Left lobe of liver (tissue), 2 donors: ENCODE results near the gene PTGIS. TPM values are rescaled to one million over a fixed set of nuclear protein-coding genes. Genes with fewer than 3 reads are reported as not detected.

Experiments used
- ATAC-seq: fragments of 200-7000 bp; cut with Tn5 transposase; one replicate; pipeline ENCODE4 v1.9.1; 2020; ENCODE audit warnings: mild to moderate bottlenecking, moderate library complexity
- DNase-seq: peaks from one replicate; pipeline ENCODE4 v3.0.0-alpha.2; 2020; ENCODE audit warnings: low spot score
- total RNA-seq: library from RNA; stranded (reverse); gene quantifications from one replicate; pipeline ENCODE4 v1.2.1, GENCODE V29; 2021
- donor health status: DM: no; HTN: no; CAD: no; lungs with moderate emphysema.
- donor health status: DM: no; HTN: yes; CAD: no.

Gene PTGIS
- total RNA-seq, 1 donor from 2014 or later, result 20.3 TPM

GRCh38 chr20:49532285-49532946, 35.5 kb downstream of the PTGIS start:
- ATAC-seq (no peak), DNase-seq (no peak)

- DNase-seq (no peak), ATAC-seq (no peak)
Measured at GRCh38 chr20:49529470-49529869, 38.5 kb downstream of the PTGIS start.

GRCh38 chr20:49526568-49526967, 41.4 kb downstream of the PTGIS start:
- ATAC-seq, result no peak

GRCh38 chr20:49526056-49526455, 41.9 kb downstream of the PTGIS start:
- ATAC-seq (peak; percentile 63), DNase-seq (no peak)

More at GRCh38 chr20:49526568-49526967, 41.4 kb downstream of the PTGIS start:
- DNase-seq, result no peak

DNA sequence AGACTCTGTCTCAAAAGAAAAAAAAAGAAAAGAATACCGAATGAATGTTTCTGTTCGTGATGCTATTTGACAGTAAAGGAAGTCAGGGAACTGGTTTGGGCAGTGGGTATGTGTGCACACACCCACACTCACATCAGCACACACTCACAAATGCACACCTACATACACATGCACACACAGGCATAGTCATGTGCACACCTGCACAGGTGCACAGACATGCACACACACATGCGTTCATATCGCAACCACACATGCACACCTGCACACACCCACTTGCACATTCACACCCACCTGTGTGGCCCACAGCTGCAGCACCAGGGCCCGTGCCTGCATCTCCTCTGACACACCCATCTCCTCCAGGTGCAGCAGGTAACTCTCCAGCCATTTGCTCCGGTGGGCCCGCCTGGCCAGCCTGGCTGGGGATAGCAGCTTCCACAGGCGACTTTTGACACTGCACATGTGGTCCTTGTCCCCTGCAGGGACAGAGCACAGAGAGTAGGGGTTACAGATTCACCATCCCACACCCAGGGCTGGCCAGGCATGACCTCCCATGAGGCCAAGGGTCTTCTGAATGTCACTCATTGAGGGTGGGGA, 44.1 kb downstream of the PTGIS start:
- ATAC-seq, result no peak
- DNase-seq, result no peak

DNA sequence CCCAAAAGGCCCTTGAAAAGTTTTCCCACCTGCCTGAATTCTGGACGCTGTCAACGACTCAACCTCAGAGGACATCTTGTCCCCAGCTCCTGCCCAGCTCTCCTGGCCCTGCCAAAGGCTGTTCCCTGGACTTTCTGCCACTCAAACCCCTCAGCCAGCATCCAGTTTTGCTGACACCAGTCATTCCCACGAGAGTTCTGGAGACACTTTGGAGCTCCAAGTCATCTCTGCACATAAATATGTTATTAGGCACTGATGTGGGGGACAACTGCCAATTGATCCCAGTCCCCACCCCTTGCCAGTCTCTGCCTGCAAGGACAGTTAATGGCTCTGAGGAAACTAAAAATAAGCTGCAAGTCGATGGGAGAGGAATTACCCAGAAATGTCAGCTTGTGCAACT, 46.6 kb downstream of the PTGIS start:
- ATAC-seq (no peak), DNase-seq (no peak)

- DNase-seq, result no peak
Measured at GRCh38 chr20:49519777-49520359, 48.1 kb downstream of the PTGIS start.

DNA sequence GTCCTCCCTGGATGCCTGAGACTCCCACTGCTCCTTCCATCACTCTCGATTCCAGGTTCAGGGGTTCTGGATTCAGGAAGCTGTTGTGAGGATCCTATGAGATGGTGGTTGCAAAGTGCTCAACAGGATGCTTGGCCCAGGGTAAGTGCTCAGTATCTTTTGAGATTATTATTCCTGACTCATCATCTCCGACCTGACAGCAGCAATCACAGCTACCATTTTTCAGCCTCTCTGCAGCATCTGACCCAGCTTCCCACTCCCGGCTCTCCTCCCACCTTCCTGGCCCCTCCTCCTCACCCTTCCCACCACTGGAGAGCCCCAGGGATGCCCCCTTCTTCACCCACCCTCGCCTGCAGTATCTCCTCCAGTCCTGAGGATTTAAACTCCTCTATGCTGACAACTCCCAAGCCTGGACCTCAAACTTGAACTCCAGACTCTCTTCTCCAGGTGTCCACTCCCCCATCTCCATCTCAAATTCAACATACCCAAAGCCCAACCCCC, 48.7 kb downstream of the PTGIS start:
- DNase-seq (no peak), ATAC-seq (no peak)

More at GRCh38 chr20:49519777-49520359, 48.1 kb downstream of the PTGIS start:
- no peak for ATAC-seq

- DNase-seq (no peak), ATAC-seq (no peak)
Measured at GRCh38 chr20:49518576-49518975, 49.4 kb downstream of the PTGIS start.

DNA sequence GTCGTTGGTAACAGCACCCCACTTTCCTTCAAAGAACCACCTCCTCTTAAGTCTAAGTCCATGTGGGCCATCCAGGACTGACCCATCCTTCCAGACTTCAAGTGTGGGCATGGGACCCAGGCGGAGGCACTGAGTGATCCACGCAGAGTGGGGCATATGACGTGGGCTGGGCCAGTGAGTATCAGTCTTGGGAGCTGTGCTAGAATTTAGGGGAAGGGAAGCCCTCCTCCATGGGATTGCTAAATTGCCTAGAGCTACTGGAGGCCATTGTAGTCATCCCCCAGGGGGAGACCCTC, 50.2 kb downstream of the PTGIS start:
- ATAC-seq, result no peak
- DNase-seq, result no peak

DNA sequence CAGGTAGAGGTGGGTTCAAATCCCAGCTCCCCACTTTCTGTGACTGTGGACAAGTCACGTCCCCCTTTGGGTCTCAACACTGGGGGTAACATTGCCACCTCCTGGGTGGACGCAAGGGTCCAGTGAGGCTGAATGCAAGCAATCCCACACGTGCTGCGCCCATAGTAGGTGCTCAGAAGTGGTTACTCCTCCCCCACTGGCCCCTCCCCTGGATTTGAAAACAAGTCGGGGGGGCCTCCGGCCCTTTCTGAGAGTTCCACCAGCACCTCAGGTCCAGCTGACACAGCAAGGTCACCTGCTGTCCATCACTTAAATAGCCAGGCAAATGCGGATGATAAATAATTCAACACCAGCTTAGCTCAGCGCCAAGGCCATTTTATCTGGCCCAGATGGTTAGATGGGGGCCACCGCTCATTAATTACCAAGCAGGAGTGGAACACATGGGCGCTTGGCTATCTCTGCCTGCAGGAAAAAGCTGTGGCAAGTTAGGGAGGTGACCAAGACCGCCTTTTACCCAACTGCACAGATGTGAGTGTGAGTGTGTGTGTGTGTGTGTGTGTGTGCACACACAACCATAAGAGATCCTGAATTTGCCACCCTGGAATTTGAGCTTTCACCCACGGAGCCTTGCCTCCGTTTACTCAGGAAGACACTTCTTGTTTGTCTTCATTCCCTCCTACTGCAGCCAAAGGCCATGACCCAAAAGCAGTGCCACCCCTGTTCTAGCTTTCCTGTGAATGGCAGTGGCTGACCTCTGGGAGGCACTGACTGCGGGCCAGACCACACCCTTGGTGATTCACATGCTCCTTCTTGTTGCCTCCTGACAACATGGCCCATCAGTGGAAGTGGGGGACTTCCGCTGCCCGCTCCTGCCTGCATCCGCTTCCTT, 50.8 kb downstream of the PTGIS start:
- DNase-seq (no peak), ATAC-seq (no peak)

DNA sequence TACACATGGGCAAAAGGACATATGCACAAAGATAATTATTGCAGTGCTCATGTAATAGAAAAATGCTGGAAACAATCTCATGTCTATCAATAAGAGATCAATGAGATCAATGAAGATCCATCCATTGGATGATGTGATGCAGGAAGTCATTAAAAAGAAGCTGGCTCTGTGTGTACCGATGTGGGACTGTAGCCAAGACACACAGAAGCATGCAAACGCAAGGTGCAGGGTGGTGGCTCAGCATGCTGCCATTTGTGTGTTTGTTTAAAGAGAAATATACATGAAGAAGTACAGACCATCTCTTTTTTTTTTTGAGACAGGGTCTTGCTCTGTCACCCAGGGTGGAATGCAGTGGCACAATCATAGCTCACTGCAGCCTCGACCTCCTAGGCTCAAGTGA, 52.4 kb downstream of the PTGIS start:
- no peak for ATAC-seq
- no peak for DNase-seq

DNA sequence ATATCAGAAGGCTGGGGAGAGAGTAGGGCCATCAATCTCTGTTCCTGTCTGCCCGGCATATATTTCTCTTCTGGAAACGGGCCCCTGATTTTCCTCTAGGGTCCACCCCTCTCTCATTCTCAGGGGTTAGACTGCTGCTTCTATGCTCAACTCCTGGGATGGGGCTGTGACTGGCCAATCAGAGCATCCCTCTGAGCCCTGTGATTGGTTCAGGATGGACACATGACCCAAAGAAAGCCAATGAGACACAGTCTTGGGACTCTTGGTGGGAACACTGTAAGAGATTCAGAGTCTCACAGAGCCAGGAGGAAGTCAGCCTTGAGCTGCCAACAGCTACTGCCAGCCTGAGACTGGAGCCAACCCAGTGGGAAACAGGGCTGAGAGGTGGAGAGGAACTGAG, 54.4 kb downstream of the PTGIS start:
- ATAC-seq (no peak), DNase-seq (no peak)

DNA sequence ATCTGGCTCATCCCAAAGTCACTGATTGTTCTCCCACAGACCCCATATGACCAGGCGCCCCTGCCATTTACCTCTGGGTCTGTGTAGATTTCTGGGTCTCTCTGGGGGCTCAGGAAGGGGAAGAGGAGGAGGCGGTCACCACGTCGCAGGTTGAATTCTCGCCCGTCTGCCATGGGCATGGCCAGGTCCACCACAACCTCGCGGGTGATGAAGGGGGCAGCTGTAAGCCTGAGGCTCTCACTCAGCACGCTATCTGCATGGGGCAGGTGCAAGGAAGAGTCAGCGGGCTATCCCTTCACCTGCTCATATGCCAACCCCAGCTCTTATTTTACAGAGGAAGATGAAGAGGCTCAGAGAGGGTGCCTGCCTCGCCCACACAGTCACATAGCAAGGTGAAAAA, 54.9 kb downstream of the PTGIS start:
- ATAC-seq, result no peak
- DNase-seq, result no peak

GRCh38 chr20:49511788-49512525, 56.0 kb downstream of the PTGIS start:
- no peak for DNase-seq
- ATAC-seq, result no peak

DNA sequence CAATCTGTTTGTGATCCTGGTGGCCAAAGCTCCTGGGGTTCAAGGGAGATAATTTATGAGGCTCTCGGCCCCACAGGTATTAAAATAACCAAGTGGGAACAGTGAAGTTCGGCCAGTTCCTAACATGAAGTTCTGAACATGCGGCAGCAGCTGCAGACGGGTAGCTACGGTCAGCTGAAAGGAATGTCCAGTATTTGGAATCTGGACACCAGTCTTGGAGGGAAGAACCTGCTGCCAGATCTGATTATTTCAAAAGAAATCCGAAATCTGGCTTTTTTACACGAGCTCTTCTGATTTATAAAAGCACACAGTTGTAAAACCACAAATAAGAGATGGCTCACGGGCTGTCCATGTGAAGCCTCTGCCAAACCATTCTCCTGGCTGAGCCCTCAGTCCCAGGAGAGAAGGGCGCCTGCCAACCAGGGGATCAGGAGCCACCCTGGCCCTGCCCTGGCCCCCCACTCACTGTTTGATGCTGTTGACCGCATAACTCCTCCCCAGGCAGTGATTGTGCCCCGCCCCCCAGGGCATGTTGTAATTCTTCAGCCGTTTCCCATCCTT, 57.3 kb downstream of the PTGIS start:
- DNase-seq (no peak), ATAC-seq (no peak)

GRCh38 chr20:49508435-49509199, 59.3 kb downstream of the PTGIS start:
- no peak for DNase-seq

DNA sequence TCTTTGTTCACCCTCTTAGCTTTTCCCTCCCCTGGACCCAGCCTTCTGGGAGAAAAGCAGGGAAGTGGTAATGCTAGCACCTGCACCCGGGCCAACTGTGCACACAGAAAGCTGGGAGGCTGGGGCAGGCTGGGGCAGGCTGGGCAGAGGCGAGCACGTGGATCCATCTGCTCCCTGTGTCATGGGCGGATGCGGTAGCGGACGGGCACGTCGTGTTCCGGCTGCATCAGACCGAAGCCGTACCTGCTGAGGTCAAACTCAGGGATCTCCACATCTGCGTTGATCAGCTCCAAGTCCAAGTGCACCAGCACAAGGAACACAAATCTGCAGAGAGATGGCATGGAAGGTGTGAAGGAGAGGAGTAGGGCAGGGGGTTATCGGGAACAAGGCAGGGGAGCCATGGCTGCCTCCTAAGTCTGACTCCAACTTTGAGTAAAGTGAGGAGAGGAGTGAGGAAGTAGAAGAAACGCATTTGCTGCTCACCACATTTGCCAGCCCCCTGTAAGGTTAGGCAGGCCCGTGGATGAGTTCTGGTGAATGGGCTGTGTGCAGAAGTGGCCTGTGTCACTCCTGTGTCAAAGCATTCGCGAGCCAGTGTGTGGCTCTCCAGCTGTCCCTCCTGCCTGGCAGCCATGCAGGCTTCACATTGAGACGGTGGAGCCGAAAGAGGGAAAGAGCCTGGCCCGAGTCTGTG, 60.0 kb downstream of the PTGIS start:
- DNase-seq (no peak), ATAC-seq (peak; percentile 50)

More at GRCh38 chr20:49508435-49509199, 59.3 kb downstream of the PTGIS start:
- peak; percentile 83 for ATAC-seq

DNA sequence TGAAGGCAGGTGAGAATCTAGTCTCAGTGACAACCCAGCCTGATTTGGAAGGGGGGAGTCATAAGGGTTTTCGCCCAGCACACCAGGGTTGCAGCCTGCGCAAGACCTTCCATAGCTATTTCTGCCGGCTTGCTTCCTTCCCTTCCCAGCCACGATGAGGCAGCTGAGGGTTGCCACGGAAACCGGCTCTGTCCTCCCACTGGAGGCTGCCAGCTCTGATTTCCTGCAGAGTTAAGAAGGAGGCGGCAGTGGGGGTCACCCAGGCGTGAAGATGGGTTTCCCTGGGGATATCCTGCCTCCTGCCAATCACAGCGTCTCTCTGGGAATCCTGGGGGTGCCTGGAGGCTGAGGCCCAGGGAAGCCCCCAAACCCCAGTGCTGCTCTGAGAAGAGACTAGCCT, 62.4 kb downstream of the PTGIS start:
- ATAC-seq (peak; percentile 17), DNase-seq (no peak)
